ELR (cell line): ENCODE results near the gene ZNF326.

Source experiments
- DNase-seq: peaks from one replicate; pipeline ENCODE4 v3.0.0-alpha.2; 2015; ENCODE audit warnings: low read depth

Gene ZNF326

GRCh38 chr1:89994805-89995597 is at the start of gene ZNF326:
ZNF326 (plus strand) TSS chr1:89995110; CDS start chr1:89995258, 148 bp downstream.
- DNase-seq: peak; percentile 98

GRCh38 chr1:89945852-89946476 is 48.9 kb upstream of the ZNF326 start:
- DNase-seq: peak; percentile 76

- DNase-seq: no peak
These were observed 48.4 kb upstream of the ZNF326 start for GRCh38 chr1:89946532-89946931.

- no peak for DNase-seq
These were observed 46.1 kb upstream of the ZNF326 start for GRCh38 chr1:89948722-89949345.

- DNase-seq: no peak
These were observed 44.8 kb upstream of the ZNF326 start for GRCh38 chr1:89949991-89950624.

GRCh38 chr1:89950703-89951102 is 44.2 kb upstream of the ZNF326 start:
- no peak for DNase-seq

- DNase-seq: peak; percentile 87
These were observed 42.9 kb upstream of the ZNF326 start for GRCh38 chr1:89951766-89952604.

- DNase-seq: no peak
These were observed 42.2 kb upstream of the ZNF326 start for GRCh38 chr1:89952605-89953130.

GRCh38 chr1:89953131-89953626 is 41.7 kb upstream of the ZNF326 start:
- DNase-seq: peak; percentile 96

- DNase-seq: no peak
These were observed 41.0 kb upstream of the ZNF326 start for GRCh38 chr1:89953929-89954328.

GRCh38 chr1:89954401-89954800 is 40.5 kb upstream of the ZNF326 start:
- no peak for DNase-seq

GRCh38 chr1:89955311-89956205 is 39.4 kb upstream of the ZNF326 start:
- DNase-seq: no peak

- DNase-seq: no peak
These were observed 37.8 kb upstream of the ZNF326 start for GRCh38 chr1:89957107-89957506.

- DNase-seq: no peak
These were observed 35.9 kb upstream of the ZNF326 start for GRCh38 chr1:89958851-89959654.

GRCh38 chr1:89959719-89960118 is 35.2 kb upstream of the ZNF326 start:
- no peak for DNase-seq

GRCh38 chr1:89962024-89962741 is 32.7 kb upstream of the ZNF326 start:
- peak; percentile 55 for DNase-seq

GRCh38 chr1:89962742-89963075 is 32.2 kb upstream of the ZNF326 start:
- peak; percentile 26 for DNase-seq

- no peak for DNase-seq
These were observed 29.6 kb upstream of the ZNF326 start for GRCh38 chr1:89965193-89965768.
